Measurements from ENCODE around the gene ARMC9. TPM values are rescaled to one million over a fixed set of nuclear protein-coding genes. Genes with fewer than 3 reads are reported as not detected.

Gene ARMC9
- total and polyA plus RNA-seq, 8 donors = 4.5 to 114 (median 11.0) TPM

- Histone ChIP-seq H3K4me1 (no peaks in the 10 kb centered on the region), H3K4me3 (no peak overlapping the region), H3K27ac (no peak overlapping the region), H3K36me3 (no peaks in the 10 kb centered on the region), H3K9me3 (no peaks in the 10 kb centered on the region), H3K27me3 (peaks cover 0 to 6% (median 0%) of the 10 kb centered on the region in 3 donors)
- no peak for TF ChIP-seq POLR2A (IDR thresholded peaks at IDR 0.05)
- TF ChIP-seq EP300 (IDR thresholded peaks at IDR 0.05) = no peak
- no peak for TF ChIP-seq CTCF (IDR thresholded peaks at IDR 0.05)
- TF ChIP-seq POLR2AphosphoS5 (IDR thresholded peaks at IDR 0.05) = no peak
- WGBS, 5 donors = 82 to 91% (median 90%) methylated on average over 22 to 26 of the region's 26 CpGs
- intact Hi-C loops (cut with DNase I; ENCODE audit: low total_unique reads) = no loop called here
- DNase-seq = peak in 1 of 2 donors; percentile 3
Measured at GRCh38 chr2:231418820-231419640, 220.6 kb downstream of the ARMC9 start.

GRCh38 chr2:231421051-231421580 is 222.7 kb downstream of the ARMC9 start:
- H3K27me3 ChIP-seq = peaks cover 0 to 6% (median 0%) of the 10 kb centered on the region in 3 donors
- H3K27ac ChIP-seq = no peak overlapping the region
- H3K36me3 ChIP-seq = no peaks in the 10 kb centered on the region
- H3K9me3 ChIP-seq = no peaks in the 10 kb centered on the region
- DNase-seq = no peak
- TF ChIP-seq POLR2AphosphoS5 (IDR thresholded peaks at IDR 0.05) (no peak), CTCF (IDR thresholded peaks at IDR 0.05) (no peak), EP300 (IDR thresholded peaks at IDR 0.05) (no peak), POLR2A (IDR thresholded peaks at IDR 0.05) (no peak)
- intact Hi-C loops (cut with DNase I; ENCODE audit: low total_unique reads) = no loop called here
- H3K4me3 ChIP-seq = no peak overlapping the region
- WGBS, 5 donors = 80 to 90% (median 87%) methylated on average over 9 of the region's 9 CpGs
- no peaks in the 10 kb centered on the region for H3K4me1 ChIP-seq

- WGBS, 5 donors = 75 to 85% (median 81%) methylated on average over 2 of the region's 2 CpGs
- Histone ChIP-seq H3K4me1 (no peaks in the 10 kb centered on the region), H3K27me3 (peaks cover 0 to 6% (median 0%) of the 10 kb centered on the region in 3 donors), H3K36me3 (no peaks in the 10 kb centered on the region), H3K9me3 (no peaks in the 10 kb centered on the region), H3K4me3 (no peak overlapping the region), H3K27ac (no peak overlapping the region)
- no peak for DNase-seq
- intact Hi-C loops (cut with DNase I; ENCODE audit: low total_unique reads) = no loop called here
- no peak for TF ChIP-seq CTCF (IDR thresholded peaks at IDR 0.05)
- no peak for TF ChIP-seq EP300 (IDR thresholded peaks at IDR 0.05)
- no peak for TF ChIP-seq POLR2A (IDR thresholded peaks at IDR 0.05)
- no peak for TF ChIP-seq POLR2AphosphoS5 (IDR thresholded peaks at IDR 0.05)
Measured at GRCh38 chr2:231422056-231422455, 223.6 kb downstream of the ARMC9 start.

- no peak overlapping the region for H3K27ac ChIP-seq
- H3K36me3 ChIP-seq = no peaks in the 10 kb centered on the region
- no peak for DNase-seq
- WGBS, 5 donors = 87 to 94% (median 93%) methylated on average over 10 of the region's 10 CpGs
- H3K27me3 ChIP-seq = peaks cover 0 to 6% (median 0%) of the 10 kb centered on the region in 3 donors
- no peaks in the 10 kb centered on the region for H3K9me3 ChIP-seq
- H3K4me3 ChIP-seq = no peak overlapping the region
- intact Hi-C loops (cut with DNase I; ENCODE audit: low total_unique reads) = no loop called here
- no peak for TF ChIP-seq CTCF (IDR thresholded peaks at IDR 0.05)
- TF ChIP-seq POLR2A (IDR thresholded peaks at IDR 0.05) = no peak
- no peak for TF ChIP-seq EP300 (IDR thresholded peaks at IDR 0.05)
- TF ChIP-seq POLR2AphosphoS5 (IDR thresholded peaks at IDR 0.05) = no peak
- no peaks in the 10 kb centered on the region for H3K4me1 ChIP-seq
Measured at GRCh38 chr2:231423176-231423575, 224.7 kb downstream of the ARMC9 start.

Small RNAs within 50 kb of the gene (small RNA-seq; reads per million reads assigned to genes)
- gene AC018738.1 (0 reads per million in 4 donors), gene MIR4777 (0 reads per million in 4 donors)

Other genes with a start within 250 kb of the ARMC9 start
- gene SPATA3, start 202.5 kb upstream of the ARMC9 start, total RNA-seq = not detected
- gene SPATA3, start 202.5 kb upstream of the ARMC9 start, polyA plus RNA-seq = not detected
- gene C2orf72, start 161.1 kb upstream of the ARMC9 start, total RNA-seq = 10 to 100 TPM in 1 of 5 donors, 1 to 10 TPM in 3, not detected in 1; 4.0 to 41.4 (median 7.2) TPM
- gene C2orf72, start 161.1 kb upstream of the ARMC9 start, polyA plus RNA-seq = 1 to 10 TPM; 3.3 to 7.6 (median 7.3) TPM
- 10 to 100 TPM; 34.6 to 96.4 (median 43.8) TPM for gene PSMD1, start 141.8 kb upstream of the ARMC9 start, total RNA-seq
- gene PSMD1, start 141.8 kb upstream of the ARMC9 start, polyA plus RNA-seq = 10 to 100 TPM; 31.9 to 50.7 (median 47.4) TPM
- 10 to 100 TPM in 1 of 5 donors, 1 to 10 TPM in 2, under 1 TPM in 1, not detected in 1; 0.89 to 32.1 (median 4.7) TPM for gene HTR2B, start 73.6 kb upstream of the ARMC9 start, total RNA-seq
- under 1 TPM in 1 of 3 donors, not detected in 2; 0.35 TPM for gene HTR2B, start 73.6 kb upstream of the ARMC9 start, polyA plus RNA-seq
- 100 to 1,000 TPM in 2 of 5 donors, 10 to 100 TPM in 3; 13.4 to 156 (median 33.8) TPM for gene B3GNT7, start 197.1 kb downstream of the ARMC9 start, total RNA-seq
- 1 to 10 TPM; 1.9 to 8.0 (median 6.1) TPM for gene B3GNT7, start 197.1 kb downstream of the ARMC9 start, polyA plus RNA-seq